ENCODE data around the gene TNFAIP2.

DNA sequence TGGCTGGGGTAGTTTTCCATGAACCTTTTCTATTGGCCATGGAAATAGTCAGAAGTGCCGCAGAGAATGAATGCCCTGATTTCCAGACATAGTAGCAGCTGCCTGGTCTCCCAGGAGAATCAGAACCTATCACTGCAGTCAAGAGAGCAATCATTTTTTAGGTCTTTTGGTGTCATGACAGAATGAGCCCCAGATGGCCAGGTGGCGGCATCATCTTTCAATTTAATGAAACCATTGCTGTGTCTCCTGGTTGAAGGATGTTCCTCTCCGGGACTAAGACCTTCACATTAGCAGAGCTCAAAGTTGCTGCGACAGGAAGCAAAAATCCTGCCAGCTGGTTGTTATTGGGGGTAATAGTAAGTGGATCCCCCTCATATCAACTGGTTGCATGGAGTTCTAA is 18.8 kb downstream of the TNFAIP2 start:
- TF ChIP-seq, protein P1, sequence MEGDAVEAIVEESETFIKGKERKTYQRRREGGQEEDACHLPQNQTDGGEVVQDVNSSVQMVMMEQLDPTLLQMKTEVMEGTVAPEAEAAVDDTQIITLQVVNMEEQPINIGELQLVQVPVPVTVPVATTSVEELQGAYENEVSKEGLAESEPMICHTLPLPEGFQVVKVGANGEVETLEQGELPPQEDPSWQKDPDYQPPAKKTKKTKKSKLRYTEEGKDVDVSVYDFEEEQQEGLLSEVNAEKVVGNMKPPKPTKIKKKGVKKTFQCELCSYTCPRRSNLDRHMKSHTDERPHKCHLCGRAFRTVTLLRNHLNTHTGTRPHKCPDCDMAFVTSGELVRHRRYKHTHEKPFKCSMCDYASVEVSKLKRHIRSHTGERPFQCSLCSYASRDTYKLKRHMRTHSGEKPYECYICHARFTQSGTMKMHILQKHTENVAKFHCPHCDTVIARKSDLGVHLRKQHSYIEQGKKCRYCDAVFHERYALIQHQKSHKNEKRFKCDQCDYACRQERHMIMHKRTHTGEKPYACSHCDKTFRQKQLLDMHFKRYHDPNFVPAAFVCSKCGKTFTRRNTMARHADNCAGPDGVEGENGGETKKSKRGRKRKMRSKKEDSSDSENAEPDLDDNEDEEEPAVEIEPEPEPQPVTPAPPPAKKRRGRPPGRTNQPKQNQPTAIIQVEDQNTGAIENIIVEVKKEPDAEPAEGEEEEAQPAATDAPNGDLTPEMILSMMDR (IDR thresholded peaks at IDR 0.05) = no peak
- no peak for TF ChIP-seq POLR2A (IDR thresholded peaks at IDR 0.05)

Measured in testis (tissue), 2 donors.